Anterior cingulate cortex (tissue), 58 donors: ENCODE results near the gene CCL2.

Experiments
- DNase-seq, 58 donors: peaks; one replicate each; lab custom pipeline; 2025; lab: John Stamatoyannopoulos, UW

CCL2 gene

DNA sequence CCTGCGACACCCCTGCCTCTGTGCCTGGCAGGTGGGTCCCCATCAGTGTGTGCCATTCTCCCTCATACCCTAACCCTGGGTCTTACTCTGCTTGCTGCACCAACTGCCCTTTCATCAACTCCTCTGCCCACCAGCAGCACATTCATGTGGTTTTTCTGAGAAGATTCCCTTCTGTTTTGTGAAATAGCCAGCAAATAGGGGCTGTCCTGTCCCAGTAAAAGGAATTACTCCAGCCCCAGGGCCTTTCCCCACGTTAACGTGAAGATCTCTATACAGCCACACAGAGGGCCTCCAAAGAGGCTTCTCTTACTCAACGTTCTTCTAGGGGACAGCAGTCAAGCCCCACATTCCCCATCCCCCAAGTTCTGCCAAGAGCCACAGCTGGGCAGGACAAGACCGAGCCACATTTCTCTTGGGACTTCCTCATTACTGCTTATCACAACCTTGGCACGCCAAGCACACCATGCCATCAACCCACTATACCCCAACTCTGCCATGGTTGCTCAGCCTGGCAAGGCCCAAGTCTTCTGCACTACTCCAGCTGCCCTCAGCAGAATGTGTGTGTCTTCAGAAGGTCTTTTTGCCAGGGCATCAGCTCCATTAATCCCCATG, 18.7 kb upstream of the CCL2 start:
- no peak for DNase-seq

DNA sequence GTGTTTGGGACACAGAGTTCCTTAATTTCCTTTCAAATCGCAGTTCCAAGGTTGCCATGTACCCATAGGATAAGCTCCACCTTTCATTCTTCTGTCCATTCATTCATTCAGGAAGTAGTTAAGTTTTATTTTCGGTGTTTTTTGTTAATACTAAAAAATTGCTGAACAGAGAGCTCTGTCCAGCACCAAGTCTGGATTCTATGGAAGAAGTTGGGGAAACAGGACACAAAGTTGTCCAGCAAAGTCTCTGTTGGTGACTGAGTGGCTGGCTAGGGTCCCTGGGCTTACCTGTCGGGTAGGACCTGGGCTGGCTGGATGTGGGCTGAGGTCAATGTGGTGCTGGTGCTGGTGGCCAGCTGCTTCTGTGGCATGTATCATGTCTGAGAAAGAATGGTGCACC, 17.6 kb upstream of the CCL2 start:
- DNase-seq = no peak

DNA sequence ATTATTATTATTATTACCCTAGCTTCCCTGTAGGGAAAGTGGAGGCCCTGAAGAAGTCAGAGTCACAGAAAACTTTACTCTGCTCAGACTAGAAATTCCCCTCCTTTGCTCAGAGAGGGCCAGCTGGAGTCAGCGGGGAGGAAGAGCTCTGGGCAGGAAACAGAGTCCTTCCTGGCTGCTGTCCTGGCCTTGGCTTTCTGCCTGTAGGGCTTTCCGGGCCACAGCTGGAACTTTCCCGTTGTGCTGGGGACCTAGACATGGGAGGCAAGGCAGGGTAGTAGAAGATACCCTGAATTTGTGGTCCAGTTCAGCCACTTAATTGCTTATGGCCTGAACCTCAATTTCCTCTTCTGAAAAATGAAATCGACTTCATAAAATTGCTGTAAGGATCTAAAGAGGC, 14.0 kb upstream of the CCL2 start:
- peak in 25 of 58 donors; percentile 3 to 46 (median 16) for DNase-seq

DNA sequence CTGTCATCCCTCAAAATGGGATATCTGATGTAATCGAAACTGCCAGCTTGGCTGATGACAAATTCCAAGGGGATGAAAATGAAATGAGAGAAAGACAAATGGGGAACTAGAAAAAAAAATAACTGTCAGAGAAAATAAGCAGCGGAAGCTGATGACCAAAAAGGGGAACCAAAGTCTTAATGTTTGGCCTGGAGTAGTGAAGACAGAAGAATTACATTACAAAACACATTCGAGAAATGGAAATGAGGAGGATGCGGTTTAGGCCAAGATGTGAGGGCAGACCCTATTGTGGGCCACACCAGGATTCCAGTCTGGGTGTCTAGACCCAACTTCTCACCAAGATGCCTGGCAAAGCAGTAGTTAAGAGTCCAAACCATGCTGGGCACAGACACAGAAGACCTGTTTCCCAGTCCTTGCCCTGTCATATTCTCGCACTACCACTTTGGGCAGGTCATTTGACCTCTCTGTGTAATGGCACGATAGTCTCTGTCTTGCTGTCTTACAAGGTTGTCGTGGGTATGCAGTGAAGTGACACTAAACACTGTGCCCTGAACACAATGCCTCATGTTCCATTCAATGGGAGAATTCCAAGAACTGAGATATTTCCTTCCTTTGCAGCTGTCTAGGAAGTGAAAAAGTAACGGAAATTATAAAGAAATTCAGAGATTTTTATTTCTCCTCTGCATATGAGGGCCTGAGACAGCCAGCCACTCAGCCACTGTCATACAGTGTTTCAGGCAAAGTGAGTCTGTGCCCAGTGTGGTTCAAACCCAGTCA, 12.3 kb upstream of the CCL2 start:
- no peak for DNase-seq

DNA sequence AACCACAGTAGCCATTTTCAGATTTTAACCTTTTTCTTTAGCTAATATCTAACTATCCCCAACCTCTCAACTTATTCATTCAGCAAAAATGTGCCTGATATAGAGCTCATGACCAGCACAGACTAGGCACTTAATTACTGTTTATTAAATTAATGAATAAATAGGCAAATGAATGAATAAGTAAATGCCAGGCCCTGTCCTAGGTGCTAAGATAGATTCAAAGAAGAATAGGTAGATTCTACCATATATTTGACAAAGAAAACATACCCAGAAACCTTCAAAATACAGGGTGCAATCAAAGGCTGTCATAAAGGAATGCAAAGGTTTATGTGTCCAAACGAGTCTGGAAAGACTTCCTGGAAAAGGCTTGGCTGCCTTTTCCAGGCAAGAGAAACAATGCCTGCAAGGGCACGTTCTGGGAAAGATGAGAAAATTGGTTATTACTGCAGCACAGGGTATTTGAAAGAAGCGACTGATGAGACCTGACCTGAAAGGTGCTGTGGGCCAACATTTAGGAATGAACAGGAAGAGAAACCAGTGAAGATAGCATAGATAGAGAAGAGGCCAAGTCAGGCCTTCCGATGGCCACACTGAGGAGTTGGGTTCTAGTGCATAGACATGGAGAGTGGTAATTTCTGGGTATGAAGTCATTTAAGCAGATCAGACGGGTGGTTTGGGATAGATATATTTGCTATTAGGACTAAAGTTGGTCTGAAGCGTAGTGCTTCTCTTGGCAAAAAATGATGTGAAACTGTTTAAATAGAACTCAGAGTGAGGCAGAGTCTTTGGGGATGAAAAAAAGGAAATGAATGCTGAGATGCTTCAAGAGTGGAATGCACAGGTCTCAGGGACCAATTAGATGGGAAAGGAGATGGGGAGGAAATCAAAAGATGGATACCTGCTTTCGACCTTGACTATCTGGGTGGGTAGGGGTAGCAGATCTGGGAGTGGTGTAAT, 11.4 kb upstream of the CCL2 start:
- no peak for DNase-seq

DNA sequence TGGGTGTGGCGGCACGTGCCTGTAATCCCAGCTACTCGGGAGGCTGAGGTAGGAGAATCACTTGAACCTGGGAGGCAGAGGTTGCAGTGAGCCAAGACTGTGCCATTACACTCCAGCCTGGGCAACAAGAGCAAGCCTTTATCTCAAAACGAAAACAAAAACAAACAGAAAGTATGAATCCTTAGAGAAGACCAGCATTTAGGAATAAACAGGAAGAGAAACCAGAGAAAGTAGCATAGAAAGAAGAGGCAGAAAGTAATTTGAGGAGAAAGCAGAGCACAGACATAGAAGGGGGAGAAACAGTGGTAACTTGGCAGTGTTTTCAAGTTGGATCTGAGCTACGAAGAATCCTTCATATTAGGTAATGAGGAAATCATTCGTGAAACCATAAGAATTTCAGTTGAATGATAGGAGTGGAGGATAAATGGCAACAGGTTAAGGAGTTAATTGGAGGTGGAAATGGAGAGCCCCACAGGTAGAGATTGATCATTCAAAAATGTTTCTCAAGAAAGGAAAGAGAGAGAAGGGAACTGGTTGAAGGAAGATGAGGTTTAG, 9.7 kb upstream of the CCL2 start:
- no peak for DNase-seq

DNA sequence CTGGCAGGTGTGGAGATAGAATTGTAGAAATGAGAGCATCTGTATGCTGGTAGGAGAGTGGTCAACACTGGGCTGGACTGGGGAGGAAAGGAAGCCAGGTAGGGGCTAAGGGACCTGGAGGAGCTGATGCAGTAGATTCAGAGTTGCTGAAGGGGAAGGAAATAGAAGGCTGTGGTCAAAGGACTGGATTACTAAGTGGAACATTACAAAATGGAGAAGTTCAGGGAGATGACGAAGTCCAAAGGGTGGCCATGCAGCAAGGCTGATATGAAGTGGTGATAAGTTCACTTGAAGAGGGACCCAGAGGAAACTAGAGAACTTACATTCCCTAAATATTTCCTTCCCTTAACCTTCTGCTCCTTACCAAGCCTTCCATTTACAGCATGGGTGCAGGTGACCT, 8.6 kb upstream of the CCL2 start:
- no peak for DNase-seq

DNA sequence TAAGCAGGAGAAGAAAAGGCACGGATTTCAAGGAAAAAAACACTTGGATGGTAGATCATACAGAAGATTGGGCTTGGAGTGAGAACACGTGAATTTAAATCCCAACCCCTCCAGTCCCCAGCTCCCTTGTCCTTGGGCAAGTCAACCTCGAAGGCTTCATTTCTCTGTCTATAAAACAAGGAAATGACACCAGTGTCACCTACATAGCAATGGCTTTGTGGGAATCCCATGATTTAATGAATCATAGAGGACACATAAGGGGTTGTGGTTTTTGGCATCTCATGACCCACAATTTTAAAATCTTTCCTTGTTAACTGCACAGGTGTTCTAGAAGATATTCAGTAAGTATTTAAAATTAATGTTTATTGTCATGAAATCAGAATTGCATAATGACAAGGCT, 8.2 kb upstream of the CCL2 start:
- DNase-seq = no peak

DNA sequence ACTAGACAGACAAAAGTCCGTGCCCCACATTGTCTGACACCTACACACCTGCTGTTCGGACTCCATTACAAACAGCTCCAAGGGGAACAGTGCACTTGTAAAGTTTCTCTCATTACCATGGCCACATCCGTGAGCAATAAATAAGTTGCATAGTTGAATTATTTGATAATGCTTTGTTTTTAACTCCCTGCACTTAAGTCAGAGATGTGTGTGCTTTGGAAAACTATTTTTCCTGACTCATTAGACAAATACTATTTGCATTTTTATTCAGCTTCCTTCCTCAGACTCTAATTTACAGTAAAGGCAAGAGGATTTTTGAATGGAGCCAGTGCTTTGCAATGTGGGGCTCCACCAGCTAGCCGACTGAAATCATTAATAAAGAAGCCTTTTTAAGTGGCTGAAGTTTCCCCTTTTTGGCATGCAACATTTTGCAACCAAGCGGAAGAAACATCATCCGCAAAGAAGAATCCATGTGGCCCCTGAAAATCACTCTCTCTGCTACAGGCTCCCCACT, 6.5 kb upstream of the CCL2 start:
- no peak for DNase-seq

DNA sequence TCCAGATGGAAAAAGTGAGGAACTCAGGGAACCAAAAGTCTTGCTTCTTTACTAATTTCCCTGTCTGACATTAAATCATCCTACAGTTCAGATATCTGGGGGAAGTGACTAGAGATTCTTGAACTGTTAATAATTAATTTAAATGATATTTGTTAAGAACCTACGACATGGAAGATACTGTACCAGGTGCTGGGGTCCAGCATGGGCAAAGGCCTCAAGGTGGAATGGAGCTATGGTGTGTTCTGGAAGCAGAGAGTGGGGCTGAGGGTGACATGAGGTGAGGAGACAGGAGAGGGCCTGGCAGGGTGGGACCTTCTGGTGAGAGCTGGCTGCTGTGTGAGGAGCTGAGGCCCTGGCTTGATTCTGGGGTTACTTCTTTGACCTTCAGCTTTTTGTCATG, 6.0 kb upstream of the CCL2 start:
- DNase-seq = no peak

DNA sequence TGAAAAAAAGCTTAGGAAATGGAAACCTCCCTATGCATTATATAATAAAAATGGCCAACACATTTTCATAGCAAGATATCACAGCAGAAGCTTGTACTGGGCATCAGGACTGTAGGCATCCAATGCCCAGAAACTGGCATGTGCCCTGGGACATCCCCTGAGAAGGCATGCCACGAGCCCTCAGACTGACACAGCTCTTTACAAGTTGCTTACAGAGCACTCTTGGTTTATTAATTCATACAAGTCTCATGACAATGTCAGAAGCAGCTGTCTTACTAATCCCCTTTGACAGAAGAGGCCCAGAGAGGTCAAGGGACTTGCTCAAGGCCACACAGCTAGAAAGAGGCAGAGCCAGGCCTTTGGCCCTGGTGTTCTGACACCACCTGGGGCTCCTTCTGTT, 5.6 kb upstream of the CCL2 start:
- no peak for DNase-seq

DNA sequence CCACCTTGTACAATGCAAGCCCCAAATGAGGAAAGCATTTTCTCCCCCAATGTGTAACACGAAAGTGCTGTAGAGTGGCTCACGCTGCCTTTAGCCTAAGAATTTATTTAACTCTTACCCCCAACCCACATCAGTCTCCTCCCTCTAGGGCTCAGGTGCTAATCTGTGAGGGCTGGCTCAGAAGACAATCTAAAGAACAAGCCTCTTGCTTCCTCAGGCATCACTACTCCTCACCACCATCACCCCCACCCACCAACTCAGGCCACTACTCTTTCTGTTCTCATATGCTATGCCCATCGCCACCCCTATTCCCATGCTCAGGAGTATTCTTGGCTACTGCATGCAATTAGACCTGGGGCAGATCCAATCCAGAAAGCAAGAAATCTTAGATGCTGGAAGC, 3.9 kb upstream of the CCL2 start:
- no peak for DNase-seq

DNA sequence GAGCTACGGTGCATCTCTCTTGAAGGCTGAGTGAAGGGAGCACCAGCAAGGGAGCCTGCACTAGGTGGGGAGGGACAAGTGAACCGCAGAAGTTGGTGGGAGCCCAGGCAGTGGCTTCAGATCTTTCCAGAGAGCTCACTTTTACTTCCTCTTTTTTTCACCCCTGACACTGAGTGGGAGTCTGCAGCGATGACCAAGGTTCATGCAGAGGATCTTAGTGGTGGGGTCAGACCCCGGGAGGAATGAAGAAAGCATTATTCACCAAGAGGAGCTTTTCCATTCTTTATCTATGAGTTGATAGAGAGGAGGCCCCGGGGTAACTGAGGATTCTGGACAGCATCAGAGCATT, 3.0 kb upstream of the CCL2 start:
- peak in 2 of 58 donors; percentile 43 to 57 for DNase-seq

DNA sequence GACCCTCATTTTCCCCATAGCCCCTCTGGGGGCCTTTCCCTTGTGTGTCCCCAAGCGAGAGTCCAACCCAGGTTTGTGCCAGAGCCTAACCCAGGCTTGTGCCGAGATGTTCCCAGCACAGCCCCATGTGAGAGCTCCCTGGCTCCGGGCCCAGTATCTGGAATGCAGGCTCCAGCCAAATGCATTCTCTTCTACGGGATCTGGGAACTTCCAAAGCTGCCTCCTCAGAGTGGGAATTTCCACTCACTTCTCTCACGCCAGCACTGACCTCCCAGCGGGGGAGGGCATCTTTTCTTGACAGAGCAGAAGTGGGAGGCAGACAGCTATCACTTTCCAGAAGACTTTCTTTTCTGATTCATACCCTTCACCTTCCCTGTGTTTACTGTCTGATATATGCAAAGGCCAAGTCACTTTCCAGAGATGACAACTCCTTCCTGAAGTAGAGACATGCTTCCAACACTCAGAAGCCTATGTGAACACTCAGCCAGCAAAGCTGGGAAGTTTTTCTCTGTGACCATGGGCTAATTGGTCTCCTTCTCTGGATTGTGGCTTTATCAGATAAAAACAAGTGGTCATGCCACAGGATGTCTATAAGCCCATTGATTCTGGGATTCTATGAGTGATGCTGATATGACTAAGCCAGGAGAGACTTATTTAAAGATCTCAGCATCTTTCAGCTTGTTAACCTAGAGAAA, 2.5 kb upstream of the CCL2 start:
- DNase-seq = peak in 56 of 58 donors; percentile 18 to 87 (median 61)

DNA sequence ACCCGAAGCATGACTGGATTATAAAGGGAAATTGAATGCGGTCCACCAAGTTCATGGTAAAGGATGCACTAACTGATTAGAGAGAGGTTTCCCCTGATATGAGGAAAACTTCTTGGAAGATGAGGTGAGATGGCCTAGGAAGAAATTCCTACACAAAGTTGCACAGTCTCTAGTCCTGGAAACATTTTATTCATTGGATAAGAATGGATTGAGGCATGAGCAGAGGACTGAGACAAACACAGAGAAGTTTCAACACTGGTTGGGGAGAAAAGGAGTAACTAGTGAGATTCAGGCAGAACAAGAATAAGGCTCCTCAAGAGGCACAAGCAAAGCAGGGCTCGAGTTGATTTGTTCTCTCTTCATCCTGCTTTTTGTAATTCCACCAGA, 2.0 kb upstream of the CCL2 start:
- no peak for DNase-seq

DNA sequence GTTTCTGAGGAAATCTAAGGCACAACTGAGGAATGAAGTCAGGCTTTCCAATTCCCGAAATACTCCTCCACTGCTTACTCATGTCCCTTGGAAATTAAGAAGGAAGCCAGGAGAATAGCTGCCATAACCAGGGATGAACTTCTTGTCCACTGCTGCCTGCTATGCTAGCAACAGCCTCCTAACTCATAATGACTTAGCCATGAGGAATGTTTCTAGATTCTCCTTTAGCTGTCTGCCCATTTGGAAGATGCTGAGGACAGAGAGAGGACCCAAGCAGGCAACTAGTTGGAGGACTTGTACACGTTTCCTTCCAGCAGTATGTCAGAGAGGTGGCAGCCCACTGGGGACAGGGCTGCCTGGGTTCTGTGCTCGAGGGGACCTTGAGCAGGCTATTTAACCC, 939 bp upstream of the CCL2 start:
- peak in 1 of 58 donors; percentile 23 for DNase-seq

DNA sequence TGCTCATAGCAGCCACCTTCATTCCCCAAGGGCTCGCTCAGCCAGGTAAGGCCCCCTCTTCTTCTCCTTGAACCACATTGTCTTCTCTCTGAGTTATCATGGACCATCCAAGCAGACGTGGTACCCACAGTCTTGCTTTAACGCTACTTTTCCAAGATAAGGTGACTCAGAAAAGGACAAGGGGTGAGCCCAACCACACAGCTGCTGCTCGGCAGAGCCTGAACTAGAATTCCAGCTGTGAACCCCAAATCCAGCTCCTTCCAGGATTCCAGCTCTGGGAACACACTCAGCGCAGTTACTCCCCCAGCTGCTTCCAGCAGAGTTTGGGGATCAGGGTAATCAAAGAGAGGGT, 272 bp downstream of the CCL2 start:
- DNase-seq = no peak

DNA sequence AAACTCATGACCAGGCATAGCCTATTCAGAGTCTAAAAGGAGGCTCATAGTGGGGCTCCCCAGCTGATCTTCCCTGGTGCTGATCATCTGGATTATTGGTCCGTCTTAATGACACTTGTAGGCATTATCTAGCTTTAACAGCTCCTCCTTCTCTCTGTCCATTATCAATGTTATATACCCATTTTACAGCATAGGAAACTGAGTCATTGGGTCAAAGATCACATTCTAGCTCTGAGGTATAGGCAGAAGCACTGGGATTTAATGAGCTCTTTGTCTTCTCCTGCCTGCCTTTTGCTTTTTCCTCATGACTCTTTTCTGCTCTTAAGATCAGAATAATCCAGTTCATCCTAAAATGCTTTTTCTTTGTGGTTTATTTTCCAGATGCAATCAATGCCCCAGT, 756 bp downstream of the CCL2 start:
- DNase-seq = no peak

DNA sequence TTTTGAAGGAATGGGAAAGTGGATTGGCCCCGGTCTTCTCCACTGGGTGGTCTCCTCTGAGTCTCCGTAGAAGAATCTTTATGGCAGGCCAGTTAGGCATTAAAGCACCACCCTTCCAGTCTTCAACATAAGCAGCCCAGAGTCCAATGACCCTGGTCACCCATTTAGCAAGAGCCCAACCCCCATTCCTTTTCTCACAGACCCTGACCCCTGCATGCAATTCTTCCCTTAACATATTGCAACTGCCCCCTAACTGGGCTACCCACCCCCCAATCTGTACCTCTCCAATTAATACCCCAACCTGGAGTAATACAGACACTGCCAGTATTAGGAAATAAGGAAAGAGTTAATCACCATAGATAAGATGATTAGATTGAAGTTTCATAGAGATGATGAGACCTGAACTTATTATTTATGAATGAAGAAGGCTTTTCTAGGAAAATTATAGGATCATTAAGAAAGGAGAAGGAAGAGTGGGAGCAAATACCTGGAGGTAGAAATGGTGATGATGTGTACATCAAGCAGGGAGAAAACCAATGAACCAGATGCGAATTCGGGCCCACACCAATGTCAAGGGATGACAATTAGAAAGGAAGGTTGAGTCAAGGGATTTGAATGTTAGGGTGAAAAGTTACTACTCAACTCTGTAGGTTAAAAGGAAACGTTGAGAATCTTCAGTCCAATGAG, 2.4 kb downstream of the CCL2 start:
- DNase-seq = no peak

DNA sequence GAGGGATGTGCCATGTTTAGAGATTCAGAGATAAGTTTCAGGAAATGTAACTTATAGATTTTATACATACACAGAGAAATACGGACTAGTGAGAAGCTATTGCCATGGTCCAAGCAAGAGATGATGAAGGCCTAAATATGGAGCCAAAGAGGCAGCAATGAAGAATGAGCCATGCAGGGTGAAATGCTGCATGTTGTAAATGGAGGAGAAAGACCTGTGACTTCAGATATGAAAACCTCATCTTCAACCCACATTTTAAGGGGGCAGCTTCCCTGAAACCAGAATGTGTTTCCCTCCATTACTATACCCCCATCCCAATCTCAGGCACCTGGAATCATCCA, 2.9 kb downstream of the CCL2 start:
- no peak for DNase-seq
